GM19023 (cell line): Measurements from ENCODE around the gene KCNH6.

ENCODE experiments used
- ATAC-seq: cut with Tn5 transposase; IDR thresholded peaks from one replicate; pipeline ENCODE4 v1.9.1; 2021; ENCODE audit warnings: mild to moderate bottlenecking, moderate library complexity; ENCODE audit not compliant: unreplicated experiment

The KCNH6 gene

DNA sequence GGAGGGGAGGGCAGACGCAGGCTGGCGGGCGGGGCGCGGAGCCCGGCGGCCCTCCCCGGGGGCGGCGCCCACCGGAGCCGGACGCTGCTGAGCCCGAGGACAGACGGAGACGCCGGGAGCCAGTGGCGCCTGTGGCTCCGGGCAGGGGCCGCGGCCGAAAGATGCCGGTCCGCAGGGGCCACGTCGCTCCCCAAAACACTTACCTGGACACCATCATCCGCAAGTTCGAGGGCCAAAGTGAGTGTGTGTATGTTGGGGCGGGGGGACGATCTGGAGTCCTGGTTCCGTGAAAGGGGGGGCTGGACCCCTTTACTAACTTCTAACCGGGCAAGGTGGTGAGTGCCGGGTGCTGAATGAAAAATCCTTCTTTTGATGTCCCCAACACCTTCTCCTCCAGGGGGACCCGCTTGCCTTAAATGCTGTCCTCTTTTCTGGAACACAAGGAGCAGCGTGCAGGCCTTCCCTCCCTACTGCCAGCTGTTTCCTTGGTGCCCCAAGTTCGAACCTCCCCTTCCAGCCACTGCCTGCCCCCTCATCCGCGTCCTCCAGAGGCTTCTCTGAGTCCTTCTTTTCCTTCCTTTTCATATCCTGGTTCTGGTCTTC lies at the start of gene KCNH6:
TSS of gene KCNH6 (plus strand) at position 106 of the 603 bp plus-strand sequence. CDS start at position 162, 56 bp downstream.
- no peak for ATAC-seq

DNA sequence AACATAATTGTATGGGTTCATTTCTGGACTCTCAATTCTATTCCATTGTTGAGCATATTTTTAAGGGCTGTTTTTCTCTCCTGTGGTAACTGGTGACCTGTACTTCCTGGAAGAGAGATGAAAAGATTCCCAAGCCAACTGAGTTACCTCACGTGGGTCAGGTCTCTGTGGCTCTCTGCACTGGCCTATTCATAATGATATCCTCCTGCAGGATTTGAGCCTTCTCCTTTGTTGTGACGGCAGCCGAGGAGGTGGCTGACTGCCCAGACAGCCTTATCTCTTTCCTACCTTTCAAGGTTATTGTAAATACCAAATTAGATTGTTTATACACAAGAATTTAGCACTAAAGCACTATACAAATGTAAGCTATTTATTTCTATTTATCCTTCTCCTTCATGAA lies 49.0 kb upstream of the KCNH6 start:
- no peak for ATAC-seq

DNA sequence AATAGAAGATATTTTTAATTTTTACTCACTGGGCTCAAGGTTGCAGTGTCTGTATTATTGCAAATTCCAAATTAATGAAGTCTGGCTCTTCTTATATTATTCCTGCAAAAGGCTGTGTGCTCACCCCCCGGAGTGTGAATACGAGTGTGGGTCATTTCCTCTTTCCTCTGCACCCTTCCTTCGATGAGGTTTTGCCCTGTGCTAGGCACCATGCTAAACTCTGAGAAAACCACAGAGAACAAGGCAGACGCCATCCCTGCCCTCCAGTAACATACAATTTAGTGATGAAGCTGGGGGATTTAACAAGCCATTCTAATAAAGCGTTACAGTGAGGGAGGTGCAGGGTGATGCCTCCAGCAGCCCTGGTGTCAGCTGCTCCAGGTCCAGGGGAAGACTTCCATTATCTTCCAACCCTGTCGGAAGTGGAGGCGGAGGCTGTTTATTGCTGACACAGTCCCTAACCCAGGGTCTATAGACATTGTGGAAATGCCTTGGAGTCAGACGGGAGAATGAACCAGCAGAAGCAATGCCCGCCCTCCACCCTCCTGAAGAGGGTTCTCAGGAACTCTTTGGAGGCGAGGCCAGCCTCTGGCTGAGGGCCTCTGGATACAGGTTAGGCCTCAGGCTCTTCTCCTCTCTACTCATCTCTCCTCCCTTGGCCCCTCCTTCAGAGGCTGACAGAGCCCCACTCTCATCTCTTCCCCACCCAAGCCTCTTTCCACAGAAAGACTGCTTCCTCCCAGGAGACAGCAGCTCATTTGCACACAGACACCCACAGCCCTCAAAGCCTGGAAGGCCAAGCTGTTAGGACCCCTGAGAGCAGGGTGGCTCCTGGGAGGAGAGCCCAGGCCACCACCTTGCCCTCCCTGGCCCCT lies 48.3 kb upstream of the KCNH6 start:
- ATAC-seq: no peak

DNA sequence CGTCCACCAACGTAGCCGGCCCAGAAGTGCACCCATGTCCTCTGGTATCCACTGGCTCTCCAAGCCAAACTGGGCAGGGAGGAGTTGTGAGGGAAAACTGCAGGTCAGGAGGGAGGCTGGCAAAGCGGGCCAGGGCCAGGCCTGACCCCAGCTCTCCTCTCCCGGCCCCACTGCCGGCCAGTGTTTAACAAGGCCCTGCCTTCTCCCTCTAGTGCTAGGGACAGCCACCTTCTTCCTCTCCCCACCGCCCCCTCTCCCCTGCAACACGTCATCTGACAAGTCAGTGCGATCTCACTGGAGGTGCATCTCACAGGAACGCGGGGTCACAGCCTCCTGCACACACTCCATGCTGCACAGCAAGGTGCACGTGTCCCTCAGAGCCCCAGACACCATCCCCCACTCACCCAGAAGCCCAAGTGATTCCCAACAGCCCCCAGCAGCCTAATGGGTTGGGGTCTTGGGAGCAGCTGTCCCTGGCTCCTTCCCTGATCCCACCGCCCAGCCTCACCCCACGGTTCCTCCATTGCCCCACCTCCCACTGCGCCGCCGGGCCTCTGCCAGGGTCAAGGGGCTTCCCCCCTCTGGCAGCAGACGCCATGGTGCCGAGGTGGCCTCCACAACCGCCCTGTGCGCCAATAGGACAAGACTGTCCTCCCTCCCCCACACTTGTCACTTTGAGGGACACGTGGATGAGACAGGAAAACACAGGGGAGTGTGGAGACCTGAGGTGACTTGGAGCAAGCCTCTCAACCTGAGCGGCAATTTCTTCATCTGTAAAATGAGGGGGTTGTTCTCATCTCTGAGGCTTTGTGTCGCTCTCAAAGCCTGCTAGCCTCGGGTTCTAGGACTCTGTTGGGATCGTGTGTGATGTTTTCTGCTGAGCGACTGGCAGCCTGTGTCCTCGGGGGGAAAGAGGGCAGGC lies 47.4 kb upstream of the KCNH6 start:
- ATAC-seq: no peak

DNA sequence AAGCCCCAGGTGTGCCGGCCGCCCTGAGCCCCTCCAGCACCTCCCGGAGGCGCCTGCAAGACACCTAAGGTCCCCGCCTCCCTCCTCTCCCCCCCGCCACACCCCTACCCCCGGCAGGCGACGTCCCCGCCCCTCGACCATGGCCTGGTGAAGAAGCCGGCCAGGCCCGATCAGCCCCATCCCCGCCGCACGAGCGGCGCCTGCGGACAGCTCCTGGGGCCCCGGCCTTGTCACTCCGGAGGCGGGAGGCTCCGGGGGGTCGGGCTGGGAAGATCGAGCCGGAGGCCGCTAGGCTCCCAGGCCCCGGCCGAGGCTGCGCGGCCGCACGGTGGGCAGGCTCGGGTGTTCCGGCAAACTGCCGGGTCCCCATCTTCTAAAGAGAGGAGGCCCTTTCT lies 46.7 kb upstream of the KCNH6 start:
- ATAC-seq: no peak

DNA sequence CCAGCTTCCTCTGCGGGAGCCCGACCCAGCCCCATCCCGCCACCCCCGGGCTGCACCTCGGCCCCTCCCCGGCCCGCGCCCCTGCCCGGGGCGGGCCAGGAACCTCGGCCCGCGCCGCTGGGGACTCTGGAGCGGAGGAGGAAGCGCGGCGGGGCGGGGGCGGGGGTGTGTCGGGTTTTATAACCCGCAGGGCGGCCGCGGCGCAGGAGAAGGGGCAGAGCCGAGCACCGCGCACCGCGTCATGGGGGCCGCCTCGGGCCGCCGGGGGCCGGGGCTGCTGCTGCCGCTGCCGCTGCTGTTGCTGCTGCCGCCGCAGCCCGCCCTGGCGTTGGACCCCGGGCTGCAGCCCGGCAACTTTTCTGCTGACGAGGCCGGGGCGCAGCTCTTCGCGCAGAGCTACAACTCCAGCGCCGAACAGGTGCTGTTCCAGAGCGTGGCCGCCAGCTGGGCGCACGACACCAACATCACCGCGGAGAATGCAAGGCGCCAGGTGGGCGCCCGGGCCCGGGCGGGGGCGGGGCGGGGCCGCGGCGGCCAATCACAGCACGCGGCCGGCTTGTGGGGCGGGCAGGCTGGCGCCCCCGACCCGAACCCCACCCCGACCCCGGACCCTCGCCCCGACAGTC lies 46.2 kb upstream of the KCNH6 start, which contains the start of gene ACE:
TSS of gene ACE (plus strand) at position 208 of the 626 bp plus-strand sequence. CDS start at position 242, 34 bp downstream.
- no peak for ATAC-seq

DNA sequence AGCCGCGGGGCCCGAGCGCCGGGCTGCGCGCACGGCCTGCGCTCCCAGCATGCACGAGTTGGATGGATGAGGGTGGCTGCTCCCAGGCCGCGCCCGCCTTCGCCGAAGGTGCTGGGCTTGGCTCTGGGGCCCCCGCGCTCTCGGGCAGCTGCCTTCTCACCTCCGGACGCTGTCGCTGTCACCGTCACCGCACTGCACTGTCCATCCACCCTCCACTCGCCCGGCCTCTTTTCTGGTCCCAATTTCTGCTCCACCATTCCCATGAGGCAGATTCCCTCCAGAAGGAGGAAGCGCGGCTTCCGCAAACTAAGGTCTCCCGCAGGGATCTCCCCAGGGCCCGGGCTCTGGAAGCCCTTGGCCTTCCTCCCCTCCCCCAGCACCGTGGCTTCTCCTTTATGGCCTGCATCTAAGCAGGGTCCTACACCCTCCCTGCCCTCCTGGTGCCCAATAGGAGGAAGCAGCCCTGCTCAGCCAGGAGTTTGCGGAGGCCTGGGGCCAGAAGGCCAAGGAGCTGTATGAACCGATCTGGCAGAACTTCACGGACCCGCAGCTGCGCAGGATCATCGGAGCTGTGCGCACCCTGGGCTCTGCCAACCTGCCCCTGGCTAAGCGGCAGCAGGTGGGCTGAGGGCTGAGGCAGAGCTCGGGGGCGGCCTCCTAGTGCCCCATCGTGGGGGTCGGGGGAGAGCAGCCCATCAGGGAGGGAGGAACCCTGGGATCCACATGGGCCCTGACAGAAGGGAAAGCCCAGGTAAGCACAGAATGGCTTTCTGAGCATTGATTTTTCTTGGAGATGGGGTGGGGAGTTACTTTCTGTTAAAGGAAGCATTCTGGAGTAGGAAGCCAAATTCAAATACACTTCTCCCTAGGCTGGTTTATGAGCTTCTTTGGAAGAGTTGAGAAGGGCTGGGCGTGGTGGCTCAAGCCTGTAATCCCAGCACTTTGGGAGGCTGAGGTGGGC lies 45.4 kb upstream of the KCNH6 start:
- ATAC-seq: no peak

DNA sequence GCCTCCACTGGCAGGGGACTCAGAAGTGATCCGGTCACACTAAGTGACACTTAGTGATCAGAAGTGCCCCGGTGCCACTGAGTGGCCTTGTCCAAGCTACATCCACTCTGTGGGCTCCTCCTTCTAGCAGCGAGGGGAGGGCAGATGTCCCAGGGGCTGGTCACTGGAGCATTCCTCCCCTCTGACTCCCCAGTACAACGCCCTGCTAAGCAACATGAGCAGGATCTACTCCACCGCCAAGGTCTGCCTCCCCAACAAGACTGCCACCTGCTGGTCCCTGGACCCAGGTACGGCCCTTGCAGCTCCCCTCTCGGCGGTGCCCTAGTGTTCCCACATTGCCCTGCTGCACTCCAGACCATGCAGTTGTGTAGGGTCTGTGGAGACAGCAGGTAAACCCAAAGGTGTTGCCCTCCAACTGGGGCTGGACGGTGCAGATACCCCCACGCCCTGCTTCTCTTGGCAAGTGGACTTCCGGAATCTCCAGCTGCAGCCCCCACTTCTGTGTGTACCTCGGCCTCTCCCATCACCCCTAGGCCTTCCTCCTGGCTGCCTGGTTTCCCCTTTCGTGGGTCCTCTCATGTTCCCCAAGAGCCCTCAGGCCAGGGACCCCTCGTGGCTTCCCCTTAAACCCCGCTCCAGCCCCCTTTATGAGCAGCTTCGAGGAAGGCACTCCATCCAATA lies 44.2 kb upstream of the KCNH6 start:
- peak; percentile 65 for ATAC-seq

DNA sequence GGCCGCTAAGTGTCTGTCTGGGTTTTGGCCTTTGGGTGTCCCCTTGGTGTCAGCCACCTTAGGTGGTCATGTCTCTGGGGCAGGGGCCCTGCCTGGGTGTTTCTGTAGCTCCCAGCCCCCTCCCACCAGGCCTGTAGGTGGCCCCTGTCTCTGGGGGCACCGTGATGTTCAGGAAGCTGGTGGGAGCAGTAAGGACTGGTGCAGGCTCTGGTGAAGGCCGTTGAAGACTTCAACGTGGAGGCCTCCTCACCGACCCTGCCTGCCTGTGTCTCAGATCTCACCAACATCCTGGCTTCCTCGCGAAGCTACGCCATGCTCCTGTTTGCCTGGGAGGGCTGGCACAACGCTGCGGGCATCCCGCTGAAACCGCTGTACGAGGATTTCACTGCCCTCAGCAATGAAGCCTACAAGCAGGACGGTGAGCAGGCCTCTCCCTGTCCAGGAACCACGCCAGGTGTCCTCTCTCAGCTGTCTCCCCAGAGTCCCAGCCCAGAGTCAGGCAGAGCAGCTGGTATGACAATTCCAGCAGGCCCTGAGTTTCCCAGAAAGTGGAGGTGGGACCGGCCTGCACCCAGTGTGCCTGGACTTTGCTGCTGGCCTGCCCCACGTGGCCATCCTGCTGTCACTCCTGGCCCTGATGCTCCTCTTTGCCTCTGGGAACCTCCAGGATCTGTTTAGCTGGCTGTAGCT lies 43.5 kb upstream of the KCNH6 start:
- ATAC-seq: no peak

DNA sequence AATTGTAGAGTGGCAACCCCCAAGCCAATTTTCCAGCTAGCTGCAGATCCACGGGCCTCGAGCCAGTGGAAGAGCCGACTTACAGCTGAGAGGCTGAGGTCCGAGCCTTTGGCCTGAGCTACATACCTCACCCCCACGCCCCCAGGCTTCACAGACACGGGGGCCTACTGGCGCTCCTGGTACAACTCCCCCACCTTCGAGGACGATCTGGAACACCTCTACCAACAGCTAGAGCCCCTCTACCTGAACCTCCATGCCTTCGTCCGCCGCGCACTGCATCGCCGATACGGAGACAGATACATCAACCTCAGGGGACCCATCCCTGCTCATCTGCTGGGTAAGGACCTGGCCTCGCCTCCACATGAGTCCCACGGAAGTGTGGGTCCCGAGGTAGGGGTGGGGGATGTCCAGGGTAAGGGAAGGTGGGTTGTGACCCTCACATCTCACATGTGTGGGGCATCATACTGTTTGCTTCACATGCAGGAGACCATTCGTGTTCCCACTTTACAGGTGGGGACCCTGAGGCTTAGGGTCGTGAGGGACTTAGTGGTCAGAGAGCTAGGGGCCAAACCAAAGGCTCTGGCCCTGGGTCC lies 42.9 kb upstream of the KCNH6 start:
- ATAC-seq: no peak

DNA sequence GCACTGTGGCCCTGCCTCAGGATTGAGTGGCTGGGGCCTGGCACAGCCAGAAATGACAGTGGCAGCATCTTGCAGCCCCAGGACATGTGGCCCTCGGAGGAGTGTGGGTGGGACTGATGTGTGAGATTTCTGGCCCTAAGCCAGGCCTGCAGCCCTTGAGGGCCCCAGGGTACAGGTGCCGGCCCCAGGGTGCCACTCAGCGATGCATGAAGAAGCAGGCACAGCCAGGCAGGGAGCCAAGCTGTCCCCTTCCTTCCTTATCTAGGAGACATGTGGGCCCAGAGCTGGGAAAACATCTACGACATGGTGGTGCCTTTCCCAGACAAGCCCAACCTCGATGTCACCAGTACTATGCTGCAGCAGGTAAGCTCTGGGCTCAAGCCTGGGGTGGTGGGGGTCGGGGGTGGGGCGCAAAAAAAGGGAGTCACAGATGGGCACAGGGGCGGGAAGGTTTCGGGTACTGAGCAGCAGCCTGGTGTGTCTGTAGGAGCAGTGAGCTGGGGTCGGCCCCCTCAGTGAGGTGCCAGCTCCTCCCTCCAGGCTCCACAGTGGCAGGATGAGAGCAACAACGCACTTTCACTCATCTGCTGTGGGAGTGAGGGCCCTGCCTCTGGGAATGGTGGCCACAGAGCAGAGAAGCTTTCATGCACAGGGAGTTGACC lies 42.2 kb upstream of the KCNH6 start:
- ATAC-seq: no peak

DNA sequence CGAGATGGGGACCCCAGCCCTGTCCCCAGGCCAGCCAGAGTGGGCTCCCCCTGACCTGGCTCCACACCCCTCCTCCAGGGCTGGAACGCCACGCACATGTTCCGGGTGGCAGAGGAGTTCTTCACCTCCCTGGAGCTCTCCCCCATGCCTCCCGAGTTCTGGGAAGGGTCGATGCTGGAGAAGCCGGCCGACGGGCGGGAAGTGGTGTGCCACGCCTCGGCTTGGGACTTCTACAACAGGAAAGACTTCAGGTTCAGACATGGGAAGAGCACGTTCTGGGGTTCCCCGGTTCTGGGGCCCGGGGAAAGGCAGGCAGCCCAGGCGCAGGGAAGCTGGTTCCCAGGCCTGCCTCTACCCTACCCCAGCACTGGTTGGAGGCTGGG lies 41.7 kb upstream of the KCNH6 start:
- ATAC-seq: no peak

DNA sequence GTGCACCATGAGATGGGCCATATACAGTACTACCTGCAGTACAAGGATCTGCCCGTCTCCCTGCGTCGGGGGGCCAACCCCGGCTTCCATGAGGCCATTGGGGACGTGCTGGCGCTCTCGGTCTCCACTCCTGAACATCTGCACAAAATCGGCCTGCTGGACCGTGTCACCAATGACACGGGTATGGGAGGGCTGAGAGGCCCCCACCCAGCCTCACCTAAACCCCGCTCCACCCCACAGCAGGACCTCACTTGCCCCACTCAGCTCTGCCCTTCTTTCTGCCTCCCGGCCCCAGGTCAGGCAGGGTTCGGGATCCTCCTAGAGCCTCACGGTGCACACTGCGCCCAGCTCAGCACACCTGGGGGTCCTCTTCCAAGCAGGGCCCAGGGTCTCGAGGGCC lies 40.6 kb upstream of the KCNH6 start:
- ATAC-seq: no peak

- no peak for ATAC-seq
Measured at GRCh38 chr17:63483038-63483437, 40.1 kb upstream of the KCNH6 start.

DNA sequence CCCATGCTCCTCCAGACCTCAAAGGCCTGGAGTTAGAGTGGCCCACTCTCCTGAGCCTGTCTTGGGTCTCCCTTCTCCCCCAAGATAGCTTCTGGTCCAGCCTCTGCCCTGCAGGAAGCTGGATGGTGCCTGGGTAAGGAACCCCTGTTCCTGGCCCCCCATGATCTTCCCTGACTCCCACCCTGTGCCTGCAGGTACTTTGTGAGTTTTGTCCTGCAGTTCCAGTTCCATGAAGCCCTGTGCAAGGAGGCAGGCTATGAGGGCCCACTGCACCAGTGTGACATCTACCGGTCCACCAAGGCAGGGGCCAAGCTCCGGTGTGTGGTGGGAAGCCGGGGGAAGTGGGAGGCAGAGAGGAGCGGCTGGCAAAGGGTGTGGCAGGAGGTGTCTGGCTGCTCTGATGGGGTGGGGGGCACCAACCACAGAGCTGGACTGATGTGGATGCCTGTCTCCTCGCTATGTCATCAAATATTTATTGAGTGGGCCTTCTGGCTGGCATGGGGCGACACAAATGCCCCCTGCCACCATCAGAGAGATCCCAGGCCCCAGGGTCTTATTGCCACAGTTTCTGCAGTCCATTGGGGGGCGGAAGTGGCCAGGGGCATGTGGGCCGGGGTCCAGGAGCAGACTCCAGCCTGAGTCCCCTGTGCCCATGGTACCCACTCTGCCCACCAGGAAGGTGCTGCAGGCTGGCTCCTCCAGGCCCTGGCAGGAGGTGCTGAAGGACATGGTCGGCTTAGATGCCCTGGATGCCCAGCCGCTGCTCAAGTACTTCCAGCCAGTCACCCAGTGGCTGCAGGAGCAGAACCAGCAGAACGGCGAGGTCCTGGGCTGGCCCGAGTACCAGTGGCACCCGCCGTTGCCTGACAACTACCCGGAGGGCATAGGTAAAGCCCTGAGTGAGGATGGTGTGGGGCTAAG lies 39.2 kb upstream of the KCNH6 start:
- ATAC-seq: no peak

GRCh38 chr17:63486317-63487013 lies 36.7 kb upstream of the KCNH6 start:
- no peak for ATAC-seq
